Caco-2 (cell line): ENCODE results near the gene SPSB4. TPM values are rescaled to one million over a fixed set of nuclear protein-coding genes. Genes with fewer than 3 reads are reported as not detected.

Experiments
- BruUV-seq: library from RNA; stranded (reverse); fragments of 400-500 nt; replicated peaks from 2 replicates; lab custom pipeline; 2021; lab: Mats Ljungman, UMichigan
- CTCF ChIA-PET: fragments of 300-600 bp; sonication (Branson Sonifier 250); formaldehyde crosslinking; loops from one replicate; lab custom pipeline; 2022; ENCODE audit warnings: antibody characterized with exemption; lab: Charles Lee
- POLR2A ChIA-PET: fragments of 300-600 bp; sonication (Branson Sonifier 250); formaldehyde crosslinking; loops from one replicate; lab custom pipeline; 2022; ENCODE audit warnings: antibody characterized with exemption; lab: Charles Lee
- DNase-seq, 2 experiments: peaks; one replicate each; pipeline versions ENCODE4 v3.0.0 to v3.0.0-alpha.2; 2020 to 2022
- H3K27me3 ChIP-seq: replicated peaks from 2 replicates; pipeline ENCODE4 v1.6.0; 2011; ENCODE audit warnings: low read length; ENCODE audit not compliant: control insufficient read depth, insufficient read depth
- H3K36me3 ChIP-seq: 2 replicates; pipeline ENCODE4 v1.5.1; 2011; ENCODE audit warnings: low read length; ENCODE audit not compliant: control insufficient read depth, insufficient read depth
- H3K4me1 ChIP-seq: fragments of 250-450 bp; sonication (Bioruptor Pico); 2 replicates; pipeline ENCODE4 v1.5.1; 2020; ENCODE audit warnings: mild to moderate bottlenecking
- H3K4me3 ChIP-seq: 2 replicates; pipeline ENCODE4 v1.5.1; 2011; ENCODE audit warnings: low read depth, mild to moderate bottlenecking, control low read depth, low read length
- H3K9me3 ChIP-seq: fragments of 250-450 bp; sonication (Bioruptor Pico); 2 replicates; pipeline ENCODE4 v1.5.1; 2020; ENCODE audit warnings: mild to moderate bottlenecking, moderate library complexity
- H3K27ac Mint-ChIP-seq: one replicate; pipeline ENCODE4 v1.8.0; 2022; ENCODE audit warnings: mixed read lengths; ENCODE audit not compliant: unreplicated experiment
- H3K27me3 Mint-ChIP-seq: one replicate; pipeline ENCODE4 v1.8.0; 2022; ENCODE audit warnings: mixed read lengths; ENCODE audit not compliant: insufficient read depth, unreplicated experiment
- H3K36me3 Mint-ChIP-seq: one replicate; pipeline ENCODE4 v1.8.0; 2022; ENCODE audit warnings: mild to moderate bottlenecking, mixed read lengths; ENCODE audit not compliant: insufficient read depth, unreplicated experiment
- H3K4me1 Mint-ChIP-seq: one replicate; pipeline ENCODE4 v1.8.0; 2022; ENCODE audit warnings: low read depth, mixed read lengths; ENCODE audit not compliant: unreplicated experiment
- H3K4me3 Mint-ChIP-seq: one replicate; pipeline ENCODE4 v1.8.0; 2022; ENCODE audit warnings: mild to moderate bottlenecking, moderate library complexity, mixed read lengths; ENCODE audit not compliant: unreplicated experiment
- H3K9me3 Mint-ChIP-seq: one replicate; pipeline ENCODE4 v1.8.0; 2022; ENCODE audit warnings: mixed read lengths; ENCODE audit not compliant: unreplicated experiment
- CTCF ChIP-seq, 2 experiments: fragments of 200-600 bp in 1 of 2; IDR thresholded peaks; 1 replicate in 1 of 2; 2 replicates in 1 of 2; pipeline versions ENCODE4 v1.5.1 to v1.8.0; 2011 to 2022; ENCODE audit warnings: antibody characterized with exemption in 1 of 2, control low read depth in 1 of 2, inconsistent platforms in 1 of 2, low read depth in 1 of 2, low read length in 1 of 2, mild to moderate bottlenecking in 1 of 2, moderate library complexity in 1 of 2; ENCODE audit not compliant: insufficient read depth in 1 of 2, severe bottlenecking in 1 of 2, unreplicated experiment in 1 of 2
- intact Hi-C: fragments of 100-400 bp; cut with micrococcal nuclease; formaldehyde crosslinking; loops from one replicate; pipeline ENCODE4 v1.10.0; 2022; ENCODE audit not compliant: unreplicated experiment
- total RNA-seq: library from RNA; stranded (reverse); gene quantifications from 2 replicates; pipeline ENCODE4 v1.2.3, GENCODE V29; 2022

The SPSB4 gene
- total RNA-seq, 1 experiment from 2014 or later: not detected

GRCh38 chr3:141089339-141090152 lies 38.4 kb downstream of the SPSB4 start:
- CTCF ChIA-PET: interaction anchor here (1.1 kb wide), 1 partner anchor 16 kb away, joined by 4 read pairs; no protein-coding TSS in a partner anchor

DNA sequence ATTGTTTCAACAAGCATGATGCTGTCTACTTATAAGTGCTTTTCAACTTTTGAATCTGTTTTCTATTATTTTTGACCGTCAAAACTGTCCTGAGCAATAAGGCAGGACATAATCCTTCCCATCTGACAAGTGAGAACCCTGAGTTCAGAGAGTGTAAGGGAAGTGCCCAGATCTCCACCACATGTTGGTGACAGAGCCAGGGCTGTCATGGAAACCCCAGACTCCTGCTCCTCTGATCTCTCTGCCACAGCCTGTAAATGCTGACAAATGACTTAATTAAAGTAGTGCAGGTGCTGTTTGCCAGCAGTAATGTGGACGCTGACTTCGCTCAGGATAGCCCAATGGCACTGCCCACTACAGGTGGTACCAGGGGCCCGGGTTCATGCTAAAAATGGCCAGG lies 40.3 kb downstream of the SPSB4 start:
- BruUV-seq: no TSS peak
- Mint-ChIP-seq H3K9me3 (no peaks in the 10 kb centered on the region), H3K27ac (no peak overlapping the region), H3K27me3 (no peaks in the 10 kb centered on the region), H3K4me1 (peaks cover 12% of the 10 kb centered on the region), H3K36me3 (no peaks in the 10 kb centered on the region), H3K4me3 (no peak overlapping the region)
- Histone ChIP-seq H3K4me1 (peaks cover 12% of the 10 kb centered on the region; the same call in 1 of the 2 replicates), H3K4me3 (no peak overlapping the region), H3K36me3 (no peaks in the 10 kb centered on the region), H3K9me3 (no peaks in the 10 kb centered on the region), H3K27me3 (no peaks in the 10 kb centered on the region)
- no peak for DNase-seq
- intact Hi-C loops: no loop called here
- TF ChIP-seq CTCF (IDR thresholded peaks at IDR 0.05; ENCODE audit: insufficient read depth in 1 of 2, low read depth in 1 of 2, low read length in 1 of 2, severe bottlenecking in 1 of 2, unreplicated experiment in 1 of 2): no peak
- CTCF ChIA-PET: no interaction called here
- POLR2A ChIA-PET: no interaction called here

More at GRCh38 chr3:141089339-141090152, 38.4 kb downstream of the SPSB4 start:
- POLR2A ChIA-PET: no interaction called here
- no peak for DNase-seq
- H3K4me3 Mint-ChIP-seq: no peak overlapping the region
- peaks cover 19% of the 10 kb centered on the region for H3K4me1 Mint-ChIP-seq
- no peaks in the 10 kb centered on the region for H3K27me3 Mint-ChIP-seq
- H3K27ac Mint-ChIP-seq: no peak overlapping the region
- intact Hi-C loops: no loop called here
- H3K36me3 ChIP-seq: no peaks in the 10 kb centered on the region
- H3K4me3 ChIP-seq: no peak overlapping the region
- H3K9me3 Mint-ChIP-seq: no peaks in the 10 kb centered on the region
- BruUV-seq: no TSS peak
- no peaks in the 10 kb centered on the region for H3K9me3 ChIP-seq
- H3K4me1 ChIP-seq: peaks cover 28% of the 10 kb centered on the region
- TF ChIP-seq CTCF (IDR thresholded peaks at IDR 0.05; ENCODE audit: insufficient read depth in 1 of 2, low read depth in 1 of 2, low read length in 1 of 2, severe bottlenecking in 1 of 2, unreplicated experiment in 1 of 2): no peak
- no peaks in the 10 kb centered on the region for H3K36me3 Mint-ChIP-seq
- no peaks in the 10 kb centered on the region for H3K27me3 ChIP-seq

DNA sequence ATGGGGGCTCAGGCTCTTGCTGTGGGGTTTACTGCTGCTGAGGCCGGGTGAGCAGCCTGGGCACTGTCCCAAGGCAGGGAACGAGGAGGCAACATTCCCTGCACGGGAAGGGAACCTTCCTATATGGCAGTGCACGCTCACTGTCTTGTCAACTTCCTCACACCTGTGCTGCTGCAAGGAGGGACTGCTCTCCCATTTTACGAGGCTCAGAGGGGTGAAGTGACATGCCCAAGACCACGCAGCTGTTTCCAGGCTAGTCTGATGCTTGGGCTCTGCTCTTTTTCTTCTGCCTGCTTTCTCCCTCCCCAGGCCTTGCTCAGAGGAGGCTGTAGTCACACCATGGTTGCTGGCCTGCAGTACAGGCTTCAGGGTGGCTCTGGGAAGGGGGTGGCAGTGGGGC lies 41.5 kb downstream of the SPSB4 start:
- ChIA-PET POLR2A (no interaction called here), CTCF (no interaction called here)
- Histone ChIP-seq H3K27me3 (no peaks in the 10 kb centered on the region), H3K4me1 (peaks cover 12% of the 10 kb centered on the region; the same call in 1 of the 2 replicates), H3K9me3 (no peaks in the 10 kb centered on the region), H3K4me3 (no peak overlapping the region), H3K36me3 (no peaks in the 10 kb centered on the region)
- no peaks in the 10 kb centered on the region for H3K27me3 Mint-ChIP-seq
- H3K4me3 Mint-ChIP-seq: no peak overlapping the region
- H3K27ac Mint-ChIP-seq: no peak overlapping the region
- H3K9me3 Mint-ChIP-seq: no peaks in the 10 kb centered on the region
- H3K4me1 Mint-ChIP-seq: peaks cover 12% of the 10 kb centered on the region
- intact Hi-C loops: no loop called here
- BruUV-seq: no TSS peak
- H3K36me3 Mint-ChIP-seq: no peaks in the 10 kb centered on the region
- no peak for DNase-seq
- no peak for TF ChIP-seq CTCF (IDR thresholded peaks at IDR 0.05; ENCODE audit: insufficient read depth in 1 of 2, low read depth in 1 of 2, low read length in 1 of 2, severe bottlenecking in 1 of 2, unreplicated experiment in 1 of 2)
